ENCODE data around the gene GABBR1. TPM values are rescaled to one million over a fixed set of nuclear protein-coding genes. Genes with fewer than 3 reads are reported as not detected.

GABBR1 gene
- total RNA-seq, 4 donors from 2014 or later: 18.5 to 41.8 (median 21.9) TPM

DNA sequence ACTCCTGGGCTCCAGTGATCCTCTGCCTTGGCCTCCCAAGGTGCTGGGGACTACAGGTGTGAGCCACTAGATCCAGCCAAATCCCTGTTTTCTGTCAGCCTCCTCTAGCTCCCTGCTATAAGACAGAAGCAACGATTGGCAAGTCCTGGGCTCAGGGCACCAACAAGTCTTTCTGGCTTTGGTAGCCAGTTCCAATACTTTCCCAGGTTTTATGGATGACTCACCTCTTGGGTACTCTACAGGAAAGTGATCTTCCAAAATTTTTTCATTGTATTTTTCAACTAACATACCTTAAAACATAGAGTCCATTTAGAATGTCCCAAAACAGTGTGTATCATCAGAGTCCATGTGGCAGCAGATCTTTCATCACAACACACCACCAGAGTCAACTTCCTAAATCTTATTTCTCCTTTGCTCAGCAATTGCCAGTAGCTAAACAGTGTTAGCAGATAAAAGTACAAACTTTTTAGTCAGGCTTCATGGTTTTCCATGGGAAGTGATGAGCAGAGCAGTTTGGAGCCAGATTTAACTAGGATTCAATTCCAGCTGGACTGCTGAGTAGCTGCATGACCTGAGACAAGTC lies 13.3 kb downstream of the GABBR1 start:
- ATAC-seq (ENCODE audit: low FRiP score) (no peak), DNase-seq (ENCODE audit: low spot score) (no peak)
- TF ChIP-seq, protein P1, sequence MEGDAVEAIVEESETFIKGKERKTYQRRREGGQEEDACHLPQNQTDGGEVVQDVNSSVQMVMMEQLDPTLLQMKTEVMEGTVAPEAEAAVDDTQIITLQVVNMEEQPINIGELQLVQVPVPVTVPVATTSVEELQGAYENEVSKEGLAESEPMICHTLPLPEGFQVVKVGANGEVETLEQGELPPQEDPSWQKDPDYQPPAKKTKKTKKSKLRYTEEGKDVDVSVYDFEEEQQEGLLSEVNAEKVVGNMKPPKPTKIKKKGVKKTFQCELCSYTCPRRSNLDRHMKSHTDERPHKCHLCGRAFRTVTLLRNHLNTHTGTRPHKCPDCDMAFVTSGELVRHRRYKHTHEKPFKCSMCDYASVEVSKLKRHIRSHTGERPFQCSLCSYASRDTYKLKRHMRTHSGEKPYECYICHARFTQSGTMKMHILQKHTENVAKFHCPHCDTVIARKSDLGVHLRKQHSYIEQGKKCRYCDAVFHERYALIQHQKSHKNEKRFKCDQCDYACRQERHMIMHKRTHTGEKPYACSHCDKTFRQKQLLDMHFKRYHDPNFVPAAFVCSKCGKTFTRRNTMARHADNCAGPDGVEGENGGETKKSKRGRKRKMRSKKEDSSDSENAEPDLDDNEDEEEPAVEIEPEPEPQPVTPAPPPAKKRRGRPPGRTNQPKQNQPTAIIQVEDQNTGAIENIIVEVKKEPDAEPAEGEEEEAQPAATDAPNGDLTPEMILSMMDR (IDR thresholded peaks at IDR 0.05): no peak

DNA sequence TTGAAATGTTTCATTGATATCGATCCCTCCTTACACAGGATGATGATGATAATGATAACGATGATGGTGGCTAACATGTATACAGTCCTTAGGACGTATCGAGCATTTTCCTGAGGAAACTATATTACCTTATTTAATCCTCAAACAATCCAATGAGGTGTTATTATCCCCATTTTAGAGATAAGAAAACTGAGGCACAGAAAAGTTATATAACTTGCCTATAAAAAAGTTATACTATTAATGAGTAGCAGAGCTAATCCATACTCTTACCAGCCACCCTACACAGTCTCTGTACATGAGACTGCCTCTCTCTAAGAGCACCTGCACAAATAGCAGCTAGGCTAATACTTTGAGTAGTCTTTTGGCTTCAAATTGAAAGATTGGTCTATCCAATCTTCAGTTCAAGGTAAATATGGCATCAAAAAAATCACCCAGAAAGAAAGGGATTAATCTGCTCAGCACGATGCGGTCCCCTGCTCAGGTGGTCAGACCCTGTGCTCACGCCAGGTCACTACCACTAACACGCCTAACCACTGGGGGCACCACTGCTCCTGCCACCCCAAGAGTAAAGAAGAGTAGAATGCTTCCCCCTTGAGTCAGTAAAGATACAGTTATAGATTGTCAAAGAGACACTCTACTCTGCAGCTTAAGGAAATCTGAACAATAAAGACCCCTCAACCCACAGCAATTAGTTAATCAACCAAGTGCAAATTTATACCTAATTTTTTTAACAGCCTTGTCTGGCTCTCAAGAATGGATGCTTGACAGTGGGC lies 15.0 kb downstream of the GABBR1 start:
- TF ChIP-seq, protein P1 (IDR thresholded peaks at IDR 0.05): no peak
- no peak for ATAC-seq (ENCODE audit: low FRiP score)
- DNase-seq (ENCODE audit: low spot score): no peak

DNA sequence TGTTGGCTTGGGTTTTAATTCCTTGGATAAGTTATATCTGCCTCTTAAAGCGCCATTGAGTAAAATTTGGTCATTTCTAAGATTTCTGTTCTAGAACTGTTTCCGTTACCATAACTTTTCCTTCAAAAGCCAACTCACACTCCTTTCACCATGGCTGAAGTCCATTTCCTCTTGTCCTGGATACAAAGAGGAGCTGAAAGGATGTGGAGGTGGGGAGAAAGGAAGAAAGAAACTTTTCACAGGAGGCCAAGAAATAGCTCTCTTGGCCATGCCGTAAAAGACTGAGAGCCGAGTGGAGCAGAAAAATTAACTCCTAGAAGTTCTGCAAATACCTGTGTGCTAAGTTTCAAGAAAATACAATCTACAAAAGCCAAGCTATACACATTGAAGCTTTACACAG lies 21.6 kb downstream of the GABBR1 start:
- ATAC-seq (ENCODE audit: low FRiP score) (no peak), DNase-seq (ENCODE audit: low spot score) (no peak)

DNA sequence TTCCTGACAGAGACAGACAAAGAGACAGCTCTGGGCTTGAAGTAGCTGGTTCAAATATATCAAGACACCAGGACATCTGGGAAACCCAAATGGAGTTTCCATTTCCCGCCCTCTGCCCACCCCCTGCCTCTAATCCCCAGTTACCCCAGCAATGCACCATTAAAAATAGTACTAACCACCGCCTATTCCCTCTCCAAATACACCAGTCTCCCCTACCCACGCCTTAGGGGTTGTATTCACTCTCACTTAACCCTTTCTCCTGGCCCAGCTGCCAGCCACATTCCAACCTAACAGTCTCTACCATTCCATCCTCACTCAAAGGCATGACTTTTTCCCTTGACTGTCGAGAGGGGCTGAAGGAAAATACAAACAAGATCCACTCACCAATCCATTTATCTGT lies 22.4 kb downstream of the GABBR1 start:
- TF ChIP-seq, protein P1 (IDR thresholded peaks at IDR 0.05): no peak
- DNase-seq (ENCODE audit: low spot score) (no peak), ATAC-seq (ENCODE audit: low FRiP score) (no peak)

More for the DNA sequence above, 21.6 kb downstream of the GABBR1 start:
- TF ChIP-seq, protein P1 (IDR thresholded peaks at IDR 0.05): no peak

DNA sequence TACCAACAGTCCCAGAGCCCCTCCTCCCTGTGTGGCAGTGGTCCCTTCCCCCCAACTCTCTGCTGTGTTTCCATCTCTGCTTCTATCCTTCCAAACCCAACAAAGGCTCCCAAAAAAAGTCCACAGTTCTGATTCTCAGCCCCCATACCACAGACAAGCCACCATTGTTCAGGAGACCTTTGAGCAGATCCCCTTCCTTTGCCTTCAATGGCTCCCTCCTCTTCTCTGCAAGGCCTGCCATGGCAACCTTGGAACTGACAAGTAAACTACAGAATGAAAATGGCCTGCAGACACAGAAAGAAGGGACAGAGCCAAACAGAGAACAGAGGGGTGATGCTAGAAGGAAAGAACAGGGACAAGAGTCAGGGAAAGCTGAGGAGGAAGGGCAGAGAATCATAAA lies 24.9 kb downstream of the GABBR1 start:
- DNase-seq (ENCODE audit: low spot score) (no peak), ATAC-seq (ENCODE audit: low FRiP score) (no peak)
- TF ChIP-seq, protein P1 (IDR thresholded peaks at IDR 0.05): no peak

DNA sequence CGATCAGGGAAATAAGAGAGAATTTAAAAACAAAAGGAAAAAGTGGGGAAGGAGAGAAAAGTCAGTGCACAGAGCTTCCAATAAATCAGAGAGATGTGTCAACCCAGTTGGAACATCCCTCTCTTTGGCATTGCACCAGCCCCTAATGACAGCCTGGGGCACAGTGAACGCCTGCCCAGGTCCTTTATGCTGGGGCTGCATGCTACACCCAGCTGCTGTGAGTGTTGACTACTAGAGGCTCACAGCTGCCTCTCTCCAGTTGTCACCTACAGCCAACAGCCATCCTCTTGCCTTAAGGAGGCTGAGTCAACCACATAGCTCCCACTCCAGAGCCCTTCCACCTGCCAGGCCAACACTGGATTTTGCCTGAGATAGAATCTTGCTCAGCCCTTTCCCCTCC lies 29.1 kb downstream of the GABBR1 start:
- TF ChIP-seq, protein P1 (IDR thresholded peaks at IDR 0.05): no peak
- no peak for ATAC-seq (ENCODE audit: low FRiP score)
- DNase-seq (ENCODE audit: low spot score): no peak

DNA sequence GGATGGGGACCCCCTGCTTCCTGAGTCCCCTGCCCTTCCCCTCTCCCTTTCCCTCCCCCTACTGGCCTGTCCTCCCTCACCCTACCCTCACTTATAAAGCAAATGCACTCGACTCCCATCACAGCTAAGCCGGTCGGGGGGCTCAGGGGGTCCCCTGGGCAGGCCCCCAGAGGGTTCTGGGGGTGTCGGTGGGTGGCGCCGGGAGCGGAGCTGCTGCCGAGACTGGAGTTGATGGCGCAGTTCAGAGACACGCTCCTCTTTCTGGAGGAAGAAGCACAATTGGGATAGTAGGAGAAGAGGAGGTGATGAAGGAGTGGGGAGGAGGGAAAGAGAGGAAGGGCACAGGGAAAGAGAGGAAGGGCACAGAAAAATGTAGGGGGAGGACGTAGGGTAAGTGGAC lies 29.5 kb downstream of the GABBR1 start:
- ATAC-seq (ENCODE audit: low FRiP score): no peak
- DNase-seq (ENCODE audit: low spot score): no peak
- TF ChIP-seq, protein P1 (IDR thresholded peaks at IDR 0.05): no peak

Measured in omental fat pad (tissue), 4 donors.